ENCODE measurements around the gene ADD1. TPM values are rescaled to one million over a fixed set of nuclear protein-coding genes. Genes with fewer than 3 reads are reported as not detected.

Gene ADD1
- total RNA-seq, 1 donor from 2014 or later, result 276 TPM

DNA sequence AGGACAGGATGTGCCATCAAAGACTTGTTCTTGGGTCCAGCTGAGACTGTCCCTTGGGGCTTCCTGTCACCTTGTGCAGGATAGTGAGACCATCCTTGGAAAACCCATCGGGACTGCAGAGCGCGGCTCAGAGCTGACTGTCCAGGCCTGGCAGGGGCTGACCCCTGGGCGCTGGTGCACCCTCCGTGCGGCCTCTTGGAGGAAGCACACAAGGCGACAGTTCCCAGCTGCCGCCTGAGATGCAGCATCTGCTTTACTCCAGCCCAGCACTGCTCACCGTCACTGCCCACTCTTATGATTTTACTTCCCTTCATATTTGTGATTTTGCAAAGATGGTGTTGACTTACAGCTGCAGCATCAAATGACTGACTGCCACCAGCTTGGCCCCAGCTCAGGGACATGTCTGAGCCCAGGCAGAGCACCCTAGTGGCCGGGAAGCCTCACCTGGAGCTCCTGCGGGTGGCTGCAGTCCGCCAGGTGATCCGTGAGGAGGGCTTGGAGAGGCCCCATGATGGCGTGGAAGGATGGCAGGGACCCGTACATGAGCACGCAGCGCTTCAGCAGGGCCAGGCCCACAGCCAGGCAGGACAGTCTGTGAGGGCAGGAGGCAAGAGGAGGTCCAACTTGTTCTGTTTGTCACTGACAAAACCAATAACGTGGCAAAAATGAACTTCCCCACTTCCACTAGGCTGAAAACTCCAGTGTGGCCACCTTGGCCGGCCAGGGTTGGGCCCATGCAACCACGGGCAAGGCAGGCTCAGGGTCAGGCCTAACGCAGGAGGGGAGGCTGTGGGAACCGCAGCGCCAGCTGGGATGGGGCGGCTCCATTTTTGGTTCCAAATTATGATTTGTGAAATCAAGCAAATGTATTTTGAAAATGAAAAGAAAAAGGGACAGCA, 97.7 kb downstream of the ADD1 start:
- peaks cover 5% of the 10 kb centered on the region for H3K27me3 Mint-ChIP-seq (ENCODE audit: unreplicated experiment)
- peaks cover 6% of the 10 kb centered on the region for H3K4me1 Mint-ChIP-seq (ENCODE audit: low read depth, unreplicated experiment)
- no peak overlapping the region for H3K27ac Mint-ChIP-seq (ENCODE audit: unreplicated experiment)
- peaks cover 3% of the 10 kb centered on the region for H3K36me3 Mint-ChIP-seq (ENCODE audit: unreplicated experiment)
- peaks cover 4% of the 10 kb centered on the region for H3K9me3 Mint-ChIP-seq (ENCODE audit: unreplicated experiment)
- H3K4me3 Mint-ChIP-seq (ENCODE audit: unreplicated experiment), result no peak overlapping the region
- DNase-seq, result no peak
- TF ChIP-seq, protein P1, sequence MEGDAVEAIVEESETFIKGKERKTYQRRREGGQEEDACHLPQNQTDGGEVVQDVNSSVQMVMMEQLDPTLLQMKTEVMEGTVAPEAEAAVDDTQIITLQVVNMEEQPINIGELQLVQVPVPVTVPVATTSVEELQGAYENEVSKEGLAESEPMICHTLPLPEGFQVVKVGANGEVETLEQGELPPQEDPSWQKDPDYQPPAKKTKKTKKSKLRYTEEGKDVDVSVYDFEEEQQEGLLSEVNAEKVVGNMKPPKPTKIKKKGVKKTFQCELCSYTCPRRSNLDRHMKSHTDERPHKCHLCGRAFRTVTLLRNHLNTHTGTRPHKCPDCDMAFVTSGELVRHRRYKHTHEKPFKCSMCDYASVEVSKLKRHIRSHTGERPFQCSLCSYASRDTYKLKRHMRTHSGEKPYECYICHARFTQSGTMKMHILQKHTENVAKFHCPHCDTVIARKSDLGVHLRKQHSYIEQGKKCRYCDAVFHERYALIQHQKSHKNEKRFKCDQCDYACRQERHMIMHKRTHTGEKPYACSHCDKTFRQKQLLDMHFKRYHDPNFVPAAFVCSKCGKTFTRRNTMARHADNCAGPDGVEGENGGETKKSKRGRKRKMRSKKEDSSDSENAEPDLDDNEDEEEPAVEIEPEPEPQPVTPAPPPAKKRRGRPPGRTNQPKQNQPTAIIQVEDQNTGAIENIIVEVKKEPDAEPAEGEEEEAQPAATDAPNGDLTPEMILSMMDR (IDR thresholded peaks at IDR 0.05; ENCODE audit: partially characterized antibody, unreplicated experiment), result no peak

DNA sequence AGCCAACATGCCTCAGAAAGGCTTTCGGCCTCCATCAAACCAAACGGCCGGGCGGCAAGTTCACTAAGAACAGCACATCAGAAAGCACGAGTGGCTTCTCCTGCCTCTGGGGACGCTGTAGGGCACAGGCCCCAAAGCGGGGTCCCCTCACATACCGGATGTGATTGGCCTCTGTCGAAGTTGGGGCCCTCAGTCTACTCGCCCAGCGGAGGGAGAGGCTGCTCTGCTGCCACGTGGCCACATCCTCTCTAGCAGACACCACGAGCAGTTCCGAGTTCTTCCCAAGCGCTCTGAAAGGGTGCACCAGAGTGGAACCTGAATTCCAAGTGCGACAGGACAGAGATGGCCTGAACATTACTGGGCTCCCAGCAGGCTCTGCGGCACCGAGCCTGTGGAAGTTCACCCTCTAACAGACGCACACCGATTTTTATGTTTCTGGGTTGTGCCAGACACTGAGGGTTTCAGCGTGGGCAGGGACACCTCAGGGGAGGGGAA, 98.4 kb downstream of the ADD1 start:
- no peak for DNase-seq
- H3K36me3 Mint-ChIP-seq (ENCODE audit: unreplicated experiment), result peaks cover 3% of the 10 kb centered on the region
- peaks cover 1% of the 10 kb centered on the region for H3K4me1 Mint-ChIP-seq (ENCODE audit: low read depth, unreplicated experiment)
- H3K4me3 Mint-ChIP-seq (ENCODE audit: unreplicated experiment), result no peak overlapping the region
- H3K27me3 Mint-ChIP-seq (ENCODE audit: unreplicated experiment), result peaks cover 5% of the 10 kb centered on the region
- H3K27ac Mint-ChIP-seq (ENCODE audit: unreplicated experiment), result peak overlapping the region; percentile 12
- TF ChIP-seq, protein P1 (IDR thresholded peaks at IDR 0.05; ENCODE audit: partially characterized antibody, unreplicated experiment), result no peak
- no peaks in the 10 kb centered on the region for H3K9me3 Mint-ChIP-seq (ENCODE audit: unreplicated experiment)

DNA sequence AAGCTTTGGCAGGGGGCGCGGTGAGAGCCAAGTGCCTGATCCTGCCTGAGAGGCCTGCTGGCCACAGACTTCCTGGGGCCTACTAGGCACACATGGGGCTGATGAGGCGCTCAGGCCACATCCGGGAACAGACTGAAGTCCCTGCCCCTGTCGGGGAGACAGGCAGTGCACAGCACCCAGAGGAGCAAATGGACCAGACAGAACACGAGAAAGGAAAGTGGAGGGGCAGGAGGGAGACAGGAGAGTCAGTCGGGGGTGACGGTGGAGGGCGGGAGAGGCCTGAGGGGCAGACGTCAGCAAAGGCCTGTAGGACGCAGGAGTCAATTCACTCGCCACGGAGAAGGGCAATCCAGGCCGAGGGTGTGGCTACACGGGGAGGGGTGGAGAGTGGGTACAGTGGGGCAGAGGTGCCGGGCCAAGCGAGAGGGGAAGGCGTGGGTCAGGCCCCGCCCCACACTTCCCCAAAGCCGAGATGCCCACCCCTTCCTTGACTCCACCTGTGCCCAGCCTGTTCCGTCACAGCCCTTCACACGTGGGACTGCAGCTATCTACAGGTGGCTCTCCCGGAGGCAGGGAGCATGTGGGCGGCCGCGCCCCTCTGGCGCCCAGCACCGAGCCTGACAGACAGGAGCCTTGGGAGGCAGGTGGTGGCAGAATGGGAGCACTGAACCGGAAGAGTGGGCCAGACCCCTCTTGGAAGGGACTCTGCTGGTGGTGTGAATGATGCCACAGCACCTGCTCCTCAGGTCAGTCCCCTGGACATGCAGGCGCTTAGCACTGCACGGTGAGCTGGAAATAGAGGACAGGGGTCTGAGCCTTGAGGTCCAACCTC, 99.1 kb downstream of the ADD1 start:
- DNase-seq, result no peak
- Mint-ChIP-seq H3K4me1 (ENCODE audit: low read depth, unreplicated experiment) (peaks cover 1% of the 10 kb centered on the region), H3K9me3 (ENCODE audit: unreplicated experiment) (no peaks in the 10 kb centered on the region), H3K27ac (ENCODE audit: unreplicated experiment) (peak overlapping the region; percentile 33), H3K27me3 (ENCODE audit: unreplicated experiment) (peaks cover 5% of the 10 kb centered on the region), H3K36me3 (ENCODE audit: unreplicated experiment) (peaks cover 3% of the 10 kb centered on the region), H3K4me3 (ENCODE audit: unreplicated experiment) (no peak overlapping the region)
- TF ChIP-seq, protein P1 (IDR thresholded peaks at IDR 0.05; ENCODE audit: partially characterized antibody, unreplicated experiment), result no peak

DNA sequence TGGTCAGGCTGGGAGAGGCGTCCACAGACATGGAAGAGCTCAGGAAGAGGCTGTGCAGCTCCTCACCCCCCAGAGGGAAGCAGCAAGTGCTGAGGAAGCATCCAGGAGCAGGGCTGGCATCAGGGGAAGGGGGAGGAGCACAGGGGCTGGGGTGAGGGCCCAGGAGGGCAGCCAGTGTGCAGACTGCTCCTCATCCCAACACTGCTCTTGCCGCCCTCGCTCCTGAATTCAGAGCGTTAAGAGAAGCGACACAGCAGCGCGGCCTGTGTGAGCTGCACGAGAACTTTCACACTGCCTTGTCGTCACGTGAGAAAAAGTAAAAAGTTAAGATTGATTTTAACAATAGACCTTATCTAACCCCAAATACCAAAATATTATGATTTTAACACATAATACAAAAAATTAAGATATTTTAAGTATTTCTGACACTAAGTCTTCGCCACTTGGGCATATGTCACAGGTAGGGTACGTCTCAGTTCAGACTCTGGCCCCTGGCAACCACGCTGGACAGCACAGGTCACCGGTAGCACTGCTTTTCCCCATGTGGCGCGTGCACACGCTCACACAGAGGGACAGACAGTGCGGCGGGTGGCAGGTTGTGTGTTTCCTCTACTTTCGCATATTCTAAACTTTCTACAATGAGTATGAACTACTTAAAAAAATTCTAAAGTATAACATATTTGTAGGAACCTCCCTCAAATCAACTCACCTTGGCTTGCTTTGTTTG, 99.9 kb downstream of the ADD1 start:
- H3K27me3 Mint-ChIP-seq (ENCODE audit: unreplicated experiment), result peaks cover 5% of the 10 kb centered on the region
- H3K36me3 Mint-ChIP-seq (ENCODE audit: unreplicated experiment), result peaks cover 3% of the 10 kb centered on the region
- no peaks in the 10 kb centered on the region for H3K9me3 Mint-ChIP-seq (ENCODE audit: unreplicated experiment)
- H3K27ac Mint-ChIP-seq (ENCODE audit: unreplicated experiment), result peak overlapping the region; percentile 33
- TF ChIP-seq, protein P1 (IDR thresholded peaks at IDR 0.05; ENCODE audit: partially characterized antibody, unreplicated experiment), result no peak
- no peak overlapping the region for H3K4me3 Mint-ChIP-seq (ENCODE audit: unreplicated experiment)
- DNase-seq, result no peak
- H3K4me1 Mint-ChIP-seq (ENCODE audit: low read depth, unreplicated experiment), result no peaks in the 10 kb centered on the region
